Right lobe of liver (tissue), 4 donors: ENCODE results near the gene TPPP2.

ENCODE experiments used
- POLR2A ChIP-seq: fragments of 450-650 bp; IDR thresholded peaks from one replicate; pipeline ENCODE4 v1.6.1; 2017; ENCODE audit warnings: antibody characterized with exemption, mild to moderate bottlenecking
- TF ChIP-seq, protein P1 (sequence below), 4 donors: fragments of 200-600 bp in 3 of 4; fragments of 450-650 bp in 1 of 4; IDR thresholded peaks; one replicate each; pipeline versions ENCODE4 v1.5.1 to v1.8.0; 2016 to 2022; ENCODE audit warnings: antibody characterized with exemption in 4 of 4, mild to moderate bottlenecking in 2 of 4
- donor health status: DM: no; HTN: no; CAD: no.
- donor health status: DM: no; HTN: no; CAD: no.
- donor health status: DM: no; HTN: yes; CAD: no.

DNA sequence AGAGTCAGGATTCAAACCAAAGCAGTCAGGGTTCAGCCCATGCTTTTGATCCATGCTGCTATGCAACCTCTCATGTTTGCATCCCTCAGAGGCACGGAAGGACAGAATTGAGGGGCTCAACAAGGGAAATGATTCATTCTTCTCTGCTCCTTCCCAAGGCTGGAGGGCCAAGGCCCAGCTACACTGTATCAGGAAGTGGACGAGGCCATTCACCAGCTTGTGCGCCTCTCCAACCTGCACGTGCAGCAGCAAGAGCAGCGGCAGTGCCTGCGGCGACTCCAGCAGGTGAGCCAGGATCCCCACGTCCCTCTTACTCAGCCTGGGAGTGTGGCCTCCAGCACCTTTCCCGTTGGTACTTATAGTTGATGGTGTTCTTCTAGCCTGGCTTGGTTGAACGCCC lies 48.7 kb downstream of the TPPP2 start:
- TF ChIP-seq, protein P1, sequence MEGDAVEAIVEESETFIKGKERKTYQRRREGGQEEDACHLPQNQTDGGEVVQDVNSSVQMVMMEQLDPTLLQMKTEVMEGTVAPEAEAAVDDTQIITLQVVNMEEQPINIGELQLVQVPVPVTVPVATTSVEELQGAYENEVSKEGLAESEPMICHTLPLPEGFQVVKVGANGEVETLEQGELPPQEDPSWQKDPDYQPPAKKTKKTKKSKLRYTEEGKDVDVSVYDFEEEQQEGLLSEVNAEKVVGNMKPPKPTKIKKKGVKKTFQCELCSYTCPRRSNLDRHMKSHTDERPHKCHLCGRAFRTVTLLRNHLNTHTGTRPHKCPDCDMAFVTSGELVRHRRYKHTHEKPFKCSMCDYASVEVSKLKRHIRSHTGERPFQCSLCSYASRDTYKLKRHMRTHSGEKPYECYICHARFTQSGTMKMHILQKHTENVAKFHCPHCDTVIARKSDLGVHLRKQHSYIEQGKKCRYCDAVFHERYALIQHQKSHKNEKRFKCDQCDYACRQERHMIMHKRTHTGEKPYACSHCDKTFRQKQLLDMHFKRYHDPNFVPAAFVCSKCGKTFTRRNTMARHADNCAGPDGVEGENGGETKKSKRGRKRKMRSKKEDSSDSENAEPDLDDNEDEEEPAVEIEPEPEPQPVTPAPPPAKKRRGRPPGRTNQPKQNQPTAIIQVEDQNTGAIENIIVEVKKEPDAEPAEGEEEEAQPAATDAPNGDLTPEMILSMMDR (IDR thresholded peaks at IDR 0.05) = no peak
- TF ChIP-seq POLR2A = no peak
